Raji (cell line): ENCODE results near the gene SLC25A40.

Experiments
- POLR2A ChIP-seq: IDR thresholded peaks from 2 replicates; pipeline ENCODE4 v1.6.1; 2011; ENCODE audit warnings: low read depth, low read length, control low read depth; ENCODE audit not compliant: insufficient read depth

The SLC25A40 gene

DNA sequence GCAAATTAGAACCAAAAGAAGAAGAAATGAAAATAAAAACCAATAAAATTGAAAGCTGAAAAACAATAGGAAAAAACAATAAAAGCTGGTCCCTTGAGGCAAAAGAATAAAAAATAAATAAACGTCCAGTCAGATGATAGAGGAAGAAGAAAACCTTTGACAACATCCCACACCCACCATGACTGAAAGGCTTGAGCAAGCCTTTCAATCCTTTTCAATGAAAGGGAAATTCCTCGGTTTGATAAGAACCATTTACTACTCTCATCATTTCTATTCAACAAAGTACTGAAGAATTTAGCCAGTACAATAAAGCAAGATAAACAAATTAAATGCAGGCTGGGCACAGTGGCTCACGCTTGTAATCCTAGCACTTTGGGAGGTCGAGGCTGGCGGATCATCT lies 3.8 kb downstream of the SLC25A40 start:
- TF ChIP-seq POLR2A, result no peak

DNA sequence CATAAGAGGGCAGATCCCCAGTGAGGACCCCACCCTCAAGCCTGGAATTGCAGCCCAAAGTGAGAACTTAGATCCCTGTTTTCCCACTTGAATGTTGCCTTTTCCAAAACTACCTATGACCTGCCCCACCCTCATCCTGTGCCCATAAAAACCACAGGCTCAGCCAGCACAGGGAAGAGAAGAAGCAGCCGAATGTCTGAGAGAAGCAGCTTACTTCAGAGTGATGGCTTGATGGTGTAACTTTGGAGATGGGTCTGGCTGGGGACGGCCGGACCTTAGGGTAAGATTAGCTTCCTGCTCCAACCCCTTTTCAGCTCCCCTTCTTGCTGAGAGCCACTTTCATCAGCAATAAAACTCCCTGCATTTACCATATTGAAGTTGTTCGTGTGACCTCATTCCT lies 5.7 kb downstream of the SLC25A40 start:
- no peak for TF ChIP-seq POLR2A

DNA sequence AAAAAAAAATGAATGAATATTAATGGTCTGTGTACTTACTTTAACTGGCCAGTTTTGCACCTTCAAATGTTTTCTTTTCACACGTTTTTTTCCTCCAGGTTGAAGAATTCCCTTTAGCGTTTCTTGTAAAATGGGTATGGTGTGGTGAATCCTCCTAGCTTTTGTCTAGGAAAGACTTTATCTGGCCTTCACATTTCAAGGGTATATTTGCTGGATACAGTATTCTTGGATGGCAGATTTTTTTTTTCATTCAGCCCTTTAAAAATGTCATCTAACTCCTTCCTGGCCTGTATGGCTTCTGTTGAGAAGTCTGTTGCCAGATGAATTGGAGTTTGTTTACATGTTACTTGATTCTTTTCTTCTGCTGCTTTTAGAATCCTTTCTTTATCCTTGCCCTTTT lies 10.1 kb downstream of the SLC25A40 start:
- TF ChIP-seq POLR2A, result no peak

DNA sequence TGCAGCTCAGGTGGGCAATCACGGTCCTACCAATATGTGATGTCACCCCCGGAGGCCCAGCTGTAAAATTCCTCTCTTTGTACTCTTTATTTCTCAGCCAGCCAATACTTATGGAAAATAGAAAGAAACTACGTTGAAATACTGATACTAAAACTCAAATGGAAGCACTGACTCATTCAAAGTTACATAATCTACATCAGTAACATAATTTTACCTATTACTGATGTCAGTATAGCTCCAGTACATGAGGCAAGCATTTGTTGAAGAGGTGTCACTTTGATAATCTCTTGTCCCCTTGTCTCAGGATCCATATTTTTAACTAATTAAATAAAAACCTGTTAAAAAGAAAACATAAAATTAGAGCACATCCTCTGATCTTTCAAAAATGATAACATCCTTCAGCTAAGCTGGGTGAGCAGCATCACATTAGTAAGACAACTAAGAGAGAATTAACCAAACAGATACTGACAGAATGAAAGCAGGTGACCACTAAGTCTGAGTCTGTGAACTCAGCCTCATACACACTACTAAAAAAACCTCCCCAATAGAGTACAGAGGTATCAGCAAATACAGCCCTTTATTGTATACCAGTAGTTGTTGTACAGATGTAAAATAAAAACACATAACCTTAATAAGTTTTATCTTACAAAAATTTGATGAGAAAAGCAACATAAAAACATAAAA lies 17.6 kb downstream of the SLC25A40 start:
- no peak for TF ChIP-seq POLR2A

DNA sequence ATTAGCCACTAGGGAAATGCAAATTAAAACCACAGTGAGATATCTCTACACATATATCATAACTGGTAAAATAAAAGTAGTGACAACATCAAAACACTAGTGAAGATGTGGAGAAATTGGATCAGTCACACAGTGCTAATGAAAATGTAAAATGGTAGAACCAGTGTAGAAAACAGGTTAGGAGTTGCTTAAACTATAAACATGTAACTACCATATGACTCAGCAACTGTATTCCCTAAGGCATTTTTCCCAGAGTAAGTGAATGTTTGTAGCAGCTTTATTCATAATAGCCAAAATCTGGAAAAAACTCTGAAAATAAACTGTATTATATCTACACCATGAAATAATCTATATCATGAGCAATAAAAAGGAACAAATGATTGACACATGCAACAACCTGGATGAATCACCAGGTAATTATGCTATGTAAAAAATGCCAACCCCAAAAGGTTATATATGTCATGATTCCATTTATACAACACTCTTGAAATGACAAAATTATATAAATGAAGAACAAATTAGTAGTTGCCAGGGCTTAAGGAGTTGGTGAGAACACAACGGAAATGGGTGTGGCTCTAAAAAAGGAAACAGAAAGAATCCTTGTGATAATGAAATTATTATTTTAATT lies 22.8 kb downstream of the SLC25A40 start:
- no peak for TF ChIP-seq POLR2A

DNA sequence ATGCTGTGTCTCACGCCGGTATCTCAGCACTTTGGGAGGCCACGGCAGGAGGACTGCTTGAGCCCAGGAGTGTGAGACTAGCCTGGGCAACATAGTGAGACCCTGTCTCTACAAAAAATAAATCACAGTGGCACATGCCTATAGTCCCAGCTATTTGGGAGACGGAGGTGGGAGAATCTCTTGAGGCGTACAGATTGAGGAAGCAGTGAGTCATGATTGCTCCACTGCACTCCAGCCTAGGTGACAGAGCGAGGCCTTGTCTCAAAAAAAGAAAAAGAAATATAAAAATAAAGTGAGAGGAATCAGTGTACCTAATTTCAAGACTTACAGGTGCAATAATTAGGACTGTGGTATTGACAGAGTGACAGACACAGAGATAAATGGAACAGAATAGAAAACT lies 23.9 kb downstream of the SLC25A40 start:
- TF ChIP-seq POLR2A, result no peak

DNA sequence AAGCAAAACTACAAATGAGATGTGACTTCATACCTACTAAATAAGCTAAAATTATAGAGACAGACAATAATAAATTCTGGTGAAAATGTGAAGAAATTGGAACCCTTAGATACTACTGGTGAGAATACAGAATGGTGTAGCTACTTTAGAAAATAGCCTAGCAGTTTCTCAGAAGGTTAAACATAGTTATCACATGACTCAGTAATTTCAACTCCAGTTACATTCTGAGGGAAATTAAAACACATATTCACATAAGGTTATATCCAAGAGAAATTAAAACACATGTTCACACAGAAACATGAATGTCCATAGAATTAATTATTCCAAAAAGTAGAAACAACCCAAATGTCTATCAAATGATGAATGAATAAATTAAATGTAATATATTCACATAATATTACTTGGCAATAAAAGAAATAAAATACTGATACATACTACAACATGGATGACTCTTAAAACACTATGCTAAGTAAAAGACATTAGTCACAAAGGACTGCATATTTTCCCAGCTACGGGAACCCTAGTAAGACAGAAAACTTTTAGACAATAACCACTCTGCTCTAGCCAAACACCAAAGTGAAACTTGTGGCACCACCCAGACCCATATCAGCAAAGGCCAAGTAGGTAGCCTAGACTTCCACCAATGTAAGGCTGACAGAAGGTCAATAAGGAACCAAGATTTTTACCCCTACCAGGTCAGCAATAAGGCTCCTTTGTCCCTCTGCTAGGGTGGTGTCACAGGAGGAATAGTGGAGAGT lies 25.1 kb downstream of the SLC25A40 start:
- TF ChIP-seq POLR2A, result no peak

DNA sequence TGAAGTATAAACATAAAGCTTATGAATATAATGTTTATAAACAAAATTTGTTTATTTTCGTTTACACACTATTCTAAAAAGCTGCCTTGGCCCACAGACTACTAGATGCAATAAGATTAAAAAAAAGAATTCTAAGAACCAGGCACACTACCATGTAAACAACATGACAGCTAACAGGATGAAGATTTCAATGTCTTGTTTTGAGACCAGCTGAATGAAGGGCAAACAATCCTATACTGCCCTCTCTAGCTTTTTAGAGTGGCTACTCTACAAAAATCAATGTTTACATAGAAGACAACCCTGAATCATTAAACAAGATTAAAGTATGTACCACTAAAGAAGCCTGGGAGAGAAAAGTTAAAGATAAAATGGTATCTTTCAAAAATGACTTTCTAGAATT lies 38.6 kb downstream of the SLC25A40 start:
- no peak for TF ChIP-seq POLR2A

DNA sequence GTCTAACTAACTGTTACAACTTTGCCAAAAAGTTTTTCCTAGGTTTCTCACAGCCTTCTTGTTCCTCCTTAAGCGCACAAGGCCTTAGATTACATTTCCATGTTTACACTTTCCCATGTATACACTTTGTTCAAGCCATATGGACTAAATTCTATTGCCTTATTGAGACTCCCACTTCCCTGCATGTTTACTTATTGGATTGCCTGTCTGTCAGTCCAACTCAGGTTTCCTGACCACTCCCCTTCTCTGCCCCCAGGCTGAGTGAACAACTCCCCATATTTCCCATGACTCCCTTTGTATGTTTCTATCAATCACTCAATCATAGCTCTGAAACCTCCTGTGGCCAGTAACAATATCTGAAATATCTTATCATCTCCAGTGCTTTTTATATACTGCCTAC lies 43.0 kb downstream of the SLC25A40 start:
- no peak for TF ChIP-seq POLR2A

DNA sequence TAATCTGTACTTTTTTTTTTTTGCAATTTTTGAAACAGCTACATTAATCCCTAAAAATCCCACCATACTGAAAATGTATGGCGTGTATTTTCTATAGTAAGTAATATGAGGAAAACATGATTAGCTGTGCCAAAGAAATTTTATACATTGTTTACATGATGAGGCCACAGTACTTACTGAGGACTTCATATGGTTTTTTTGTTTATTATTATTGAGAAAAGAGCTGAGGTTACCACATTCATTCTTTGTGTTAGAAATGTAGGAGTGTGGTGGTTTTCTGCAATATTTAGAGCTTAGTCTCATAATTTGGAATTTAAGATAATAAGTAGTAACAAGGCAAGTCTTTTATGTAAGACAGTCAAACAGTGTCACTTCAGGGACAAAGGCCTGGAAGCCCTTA lies 45.1 kb downstream of the SLC25A40 start:
- no peak for TF ChIP-seq POLR2A

DNA sequence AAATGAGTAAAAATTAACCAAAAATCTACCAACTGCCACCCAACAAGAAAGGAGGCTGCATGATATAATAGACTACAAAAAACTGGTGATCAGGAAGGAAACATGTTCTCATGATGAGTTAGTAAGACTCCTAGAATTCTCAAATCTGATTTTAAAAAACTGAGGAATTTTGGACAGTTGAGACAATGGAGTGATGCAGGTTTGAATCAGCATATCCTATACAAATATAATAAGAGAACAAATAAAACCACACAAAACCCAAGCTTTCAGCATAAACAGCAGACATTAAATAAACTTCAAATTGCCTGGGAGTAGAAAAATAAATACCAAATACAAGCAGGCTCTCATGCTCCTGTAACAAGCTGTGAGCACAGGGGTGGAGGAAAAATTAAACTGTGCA lies 57.8 kb downstream of the SLC25A40 start:
- no peak for TF ChIP-seq POLR2A

DNA sequence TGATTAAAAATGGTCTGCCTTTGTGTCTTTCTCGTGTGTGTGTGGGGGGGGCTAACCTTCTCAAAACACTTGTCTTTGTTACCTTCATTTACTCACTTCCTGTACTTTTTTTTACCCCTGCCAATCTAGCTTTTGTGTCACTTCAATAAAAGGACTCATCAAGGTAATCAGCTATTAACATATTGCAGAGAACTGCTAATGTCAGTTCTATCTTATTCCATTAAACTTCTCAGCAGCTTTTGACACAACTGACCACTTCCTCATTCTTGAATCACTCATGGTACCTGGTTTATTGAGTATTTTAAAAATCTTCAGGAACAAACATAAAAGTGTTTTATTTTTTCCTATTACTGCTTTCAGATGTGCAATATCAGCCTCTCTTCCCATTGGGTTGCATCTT lies 59.8 kb downstream of the SLC25A40 start:
- no peak for TF ChIP-seq POLR2A

DNA sequence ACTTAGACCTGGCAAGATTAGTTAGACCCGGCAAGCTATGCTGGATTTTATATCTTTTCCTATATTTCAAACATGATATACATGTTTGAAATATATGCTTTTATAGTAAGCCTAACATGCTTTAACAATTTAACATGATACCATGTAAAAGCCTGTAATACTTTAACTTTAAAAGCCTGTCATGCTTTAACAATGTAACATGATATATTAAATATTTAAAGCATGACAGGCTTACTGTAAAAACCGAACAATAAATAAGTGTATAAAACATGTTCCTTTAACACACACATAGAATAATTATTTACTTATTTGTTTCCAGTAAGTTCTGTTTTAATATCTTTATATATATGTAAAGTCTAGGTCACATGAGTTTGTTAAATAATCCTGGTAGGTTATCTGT lies 65.4 kb downstream of the SLC25A40 start:
- no peak for TF ChIP-seq POLR2A

DNA sequence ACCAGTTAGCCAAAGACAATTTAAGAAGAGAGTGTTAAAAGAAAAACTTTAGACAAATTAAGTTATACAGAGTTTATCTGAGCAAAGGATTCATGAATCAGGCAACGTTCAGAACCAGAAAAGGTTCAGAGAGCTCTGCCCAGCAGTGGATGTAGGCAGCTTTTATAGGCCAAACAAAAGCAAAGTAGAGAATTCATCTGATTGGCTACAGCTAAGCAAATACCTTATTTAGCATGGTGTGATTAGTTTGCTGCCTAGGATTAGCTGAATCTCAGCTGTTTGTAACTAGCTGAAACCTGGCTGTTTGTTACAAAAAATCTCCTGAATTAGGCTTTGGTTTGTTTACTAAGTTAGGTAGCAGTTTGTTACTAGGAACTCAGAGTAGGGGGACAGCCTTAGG lies 66.0 kb downstream of the SLC25A40 start:
- TF ChIP-seq POLR2A, result no peak

DNA sequence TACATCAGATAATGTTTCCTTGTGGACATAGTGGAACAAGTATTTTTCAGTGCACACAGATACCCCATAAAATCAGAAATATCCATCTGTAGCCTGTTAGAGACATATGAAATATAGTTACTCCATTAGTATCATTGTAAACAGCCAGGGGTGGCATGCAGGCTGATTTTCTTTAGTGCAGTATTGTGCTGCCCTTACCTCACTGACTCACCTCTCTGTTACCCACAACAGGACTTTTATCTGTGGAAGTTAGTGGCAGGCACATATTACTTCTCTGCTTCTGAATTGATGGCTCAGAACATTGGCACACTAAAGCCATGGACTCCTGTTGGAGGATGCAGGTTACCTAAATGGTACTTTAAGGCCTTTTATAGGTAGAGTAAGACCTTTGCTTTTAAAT lies 70.0 kb downstream of the SLC25A40 start:
- TF ChIP-seq POLR2A, result no peak

DNA sequence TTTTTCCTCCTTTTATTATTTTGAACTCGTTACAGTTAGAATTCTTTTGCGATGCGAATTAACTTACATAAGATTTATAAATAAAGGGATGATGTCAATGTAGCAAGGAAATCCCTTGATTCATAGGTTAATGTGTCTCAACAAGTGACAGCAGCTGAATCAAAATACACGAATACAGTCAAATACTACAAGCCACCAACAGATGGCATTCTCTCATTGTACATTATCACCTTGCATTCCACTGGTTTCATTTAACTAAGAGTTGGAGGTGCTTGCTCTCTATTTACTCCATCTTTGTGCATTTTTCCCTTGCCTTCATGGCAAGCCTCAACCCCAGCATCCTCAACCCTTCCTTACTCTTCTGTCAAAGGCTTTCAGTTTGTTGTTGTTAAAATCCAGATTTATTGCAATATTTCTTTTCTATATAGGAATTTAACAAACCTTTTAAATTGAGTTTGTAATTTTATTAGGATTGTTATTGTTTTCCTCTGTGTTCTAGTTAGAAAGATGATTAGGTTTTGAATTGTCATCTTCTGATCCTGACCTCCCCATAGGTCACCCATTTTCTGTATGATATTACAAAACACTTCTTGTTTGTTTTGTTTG lies 78.3 kb downstream of the SLC25A40 start:
- TF ChIP-seq POLR2A, result no peak
